Fibroblast of pulmonary artery (primary cell): ENCODE measurements around the gene XYLT1.
A peak's percentile ranks its signal among the peaks of the same experiment; 100 is the strongest.

Source experiments
- DNase-seq: peaks from one replicate; pipeline ENCODE4 v3.0.0-alpha.2; 2010; ENCODE audit warnings: low read depth
- H3K4me3 ChIP-seq: replicated peaks from 2 replicates; pipeline ENCODE4 v1.5.1; 2011; ENCODE audit warnings: low read depth, mild to moderate bottlenecking, control low read depth, low read length, moderate library complexity
- CTCF ChIP-seq: IDR thresholded peaks from 2 replicates; pipeline ENCODE4 v1.5.1; 2011; ENCODE audit warnings: mild to moderate bottlenecking, control low read depth, low read length, inconsistent platforms; ENCODE audit errors: missing control alignments

The XYLT1 gene

GRCh38 chr16:17397499-17397891 is 73.3 kb downstream of the XYLT1 start:
- peak; percentile 46 for DNase-seq
- TF ChIP-seq CTCF: no peak
- H3K4me3 ChIP-seq: no peak overlapping the region

- H3K4me3 ChIP-seq: no peak overlapping the region
- no peak for TF ChIP-seq CTCF
- DNase-seq: peak; percentile 80
These were observed 73.8 kb downstream of the XYLT1 start for GRCh38 chr16:17396762-17397498.

- no peak overlapping the region for H3K4me3 ChIP-seq
- TF ChIP-seq CTCF: no peak
- DNase-seq: peak; percentile 21
These were observed 74.8 kb downstream of the XYLT1 start for GRCh38 chr16:17395849-17396480.

GRCh38 chr16:17392857-17393692 is 77.7 kb downstream of the XYLT1 start:
- no peak overlapping the region for H3K4me3 ChIP-seq
- no peak for TF ChIP-seq CTCF

GRCh38 chr16:17392127-17392856 is 78.5 kb downstream of the XYLT1 start:
- TF ChIP-seq CTCF: no peak
- no peak overlapping the region for H3K4me3 ChIP-seq
- DNase-seq: no peak

More at GRCh38 chr16:17392857-17393692, 77.7 kb downstream of the XYLT1 start:
- no peak for DNase-seq

GRCh38 chr16:17391715-17392114 is 79.0 kb downstream of the XYLT1 start:
- no peak for TF ChIP-seq CTCF
- no peak for DNase-seq
- H3K4me3 ChIP-seq: no peak overlapping the region
